T-cell (primary cell): Measurements from ENCODE around the gene AGR2. TPM values are rescaled to one million over a fixed set of nuclear protein-coding genes. Genes with fewer than 3 reads are reported as not detected.

Source experiments
- ATAC-seq, 4 experiments: fragments of 200-7000 bp in 3 of 4; fragments of 150-1000 bp in 1 of 4; cut with Tn5 transposase; replicated peaks in 1 of 4; 1 replicate in 3 of 4; 2 replicates in 1 of 4; pipeline ENCODE4 v1.10.0; 2021; ENCODE audit warnings: moderate library complexity in 3 of 4, mild to moderate bottlenecking in 2 of 4, moderate number of reproducible peaks in 1 of 4
- CTCF ChIA-PET, 2 donors: fragments of 300-600 bp; sonication (Branson Sonifier 250); formaldehyde crosslinking; loops; one replicate each; lab custom pipeline; 2022; ENCODE audit warnings: antibody characterized with exemption in 2 of 2; lab: Charles Lee
- POLR2A ChIA-PET, 2 donors: fragments of 300-600 bp; sonication (Branson Sonifier 250); formaldehyde crosslinking; loops; one replicate each; lab custom pipeline; 2022; ENCODE audit warnings: antibody characterized with exemption in 2 of 2; lab: Charles Lee
- DNase-seq, 35 experiments: peaks; one replicate each; pipeline versions ENCODE4 v3.0.0 to v3.0.0-alpha.2; 2013 to 2023
- H3K27ac ChIP-seq: one replicate; pipeline ENCODE4 v1.5.1; 2013; ENCODE audit warnings: low read length
- H3K27me3 ChIP-seq, 2 experiments: replicated peaks in 1 of 2; 1 replicate in 1 of 2; 2 replicates in 1 of 2; pipeline versions ENCODE4 v1.6.1 to v1.7.0; 2013; ENCODE audit warnings: low read length in 1 of 2, mixed read lengths in 1 of 2; ENCODE audit not compliant: control insufficient read depth in 2 of 2, insufficient read depth in 2 of 2; ENCODE audit errors: extremely low read depth in 1 of 2
- H3K36me3 ChIP-seq, 2 donors: 1 replicate in 1 of 2; 2 replicates in 1 of 2; pipeline versions ENCODE4 v1.6.1 to v1.7.0; 2013; ENCODE audit warnings: low read length in 1 of 2; ENCODE audit not compliant: control insufficient read depth in 2 of 2, insufficient read depth in 1 of 2; ENCODE audit errors: extremely low read depth in 1 of 2
- H3K4me1 ChIP-seq, 2 experiments: 1 replicate in 1 of 2; 2 replicates in 1 of 2; pipeline versions ENCODE4 v1.6.1 to v1.7.0; 2013; ENCODE audit warnings: low read length in 2 of 2, mixed read lengths in 1 of 2; ENCODE audit not compliant: insufficient read depth in 2 of 2, control insufficient read depth in 1 of 2; ENCODE audit errors: extremely low read depth in 1 of 2
- H3K4me3 ChIP-seq, 2 donors: 1 replicate in 1 of 2; 2 replicates in 1 of 2; pipeline versions ENCODE4 v1.5.1 to v1.7.0; 2013; ENCODE audit warnings: mild to moderate bottlenecking in 2 of 2, low read length in 1 of 2, moderate library complexity in 1 of 2; ENCODE audit not compliant: control insufficient read depth in 1 of 2; ENCODE audit errors: extremely low read depth in 1 of 2
- H3K9me3 ChIP-seq: 2 replicates; pipeline ENCODE4 v1.7.0; 2013
- H3K27ac Mint-ChIP-seq, 2 donors: one replicate each; pipeline ENCODE4 v1.8.0; 2020 to 2021; ENCODE audit warnings: mild to moderate bottlenecking in 2 of 2, mixed read lengths in 2 of 2
- H3K27me3 Mint-ChIP-seq, 2 donors: one replicate each; pipeline ENCODE4 v1.8.0; 2021 to 2022; ENCODE audit warnings: mixed read lengths in 2 of 2
- H3K36me3 Mint-ChIP-seq: one replicate; pipeline ENCODE4 v1.8.0; 2021; ENCODE audit warnings: mixed read lengths
- H3K4me1 Mint-ChIP-seq, 3 donors: one replicate each; pipeline ENCODE4 v1.8.0; 2020 to 2022; ENCODE audit warnings: mixed read lengths in 3 of 3, mild to moderate bottlenecking in 1 of 3
- H3K4me3 Mint-ChIP-seq, 3 donors: one replicate each; pipeline ENCODE4 v1.8.0; 2020 to 2022; ENCODE audit warnings: mild to moderate bottlenecking in 3 of 3, mixed read lengths in 3 of 3, moderate library complexity in 3 of 3
- H3K9me3 Mint-ChIP-seq, 3 donors: one replicate each; pipeline ENCODE4 v1.8.0; 2020 to 2022; ENCODE audit warnings: mixed read lengths in 3 of 3
- WGBS: methylation state at CpG from one replicate; pipeline ENCODE4 v1.1.5; 2013; ENCODE audit warnings: missing lambda C conversion rate; ENCODE audit not compliant: insufficient coverage; 5-methylcytosine and 5-hydroxymethylcytosine counted together
- total RNA-seq, 35 experiments: library from RNA in 6 of 35; stranded (reverse) in 6 of 35; fragments of 120-200 nt in 1 of 35; gene quantifications; one replicate each; pipeline versions ENCODE4 v1.2.1 to v1.2.4 and lab custom pipeline; 2013 to 2026

AGR2 gene
- total RNA-seq, 5 donors from 2014 or later (not counting 1 experiment from before 2014, with no cell fraction given) = 1.4 to 3.0 (median 2.5) TPM; not detected in 2

DNA sequence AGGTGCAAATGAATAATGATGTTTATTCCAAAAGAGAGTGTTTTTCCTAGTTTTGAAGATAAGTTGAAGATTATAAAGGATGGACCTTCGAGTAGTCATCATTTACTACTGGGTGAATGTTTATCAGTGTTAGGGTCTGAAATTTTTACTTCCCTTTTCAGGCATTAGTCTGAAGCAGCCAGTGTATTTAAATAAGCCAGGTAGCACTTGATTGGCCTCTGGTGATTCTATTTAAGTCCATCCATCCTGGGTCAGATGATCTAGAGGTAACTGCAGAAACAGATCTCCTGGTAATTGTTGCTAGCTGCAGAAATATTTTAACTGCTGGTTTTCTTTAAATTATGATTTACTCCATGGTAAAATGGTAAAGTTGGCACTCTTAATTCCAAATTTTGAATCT, 34.1 kb upstream of the AGR2 start:
- Mint-ChIP-seq H3K9me3 (no peaks in the 10 kb centered on the region), H3K4me3 (no peak overlapping the region), H3K36me3 (no peaks in the 10 kb centered on the region), H3K4me1 (no peaks in the 10 kb centered on the region), H3K27me3 (peaks cover 3 to 4% of the 10 kb centered on the region in 2 donors), H3K27ac (no peak overlapping the region)
- H3K27ac ChIP-seq = no peak overlapping the region
- no peaks in the 10 kb centered on the region for H3K27me3 ChIP-seq
- no peaks in the 10 kb centered on the region for H3K4me1 ChIP-seq
- DNase-seq = no peak
- no peak overlapping the region for H3K4me3 ChIP-seq
- ChIA-PET POLR2A (no interaction called here), CTCF (interaction anchor here in 1 of 2 donors (0.6 kb wide), 1 partner anchor 624 kb away, joined by 5 read pairs; no protein-coding TSS in a partner anchor)
- no CpG with 5 or more reads among the region's 1 CpG for WGBS
- no peak for ATAC-seq
- H3K36me3 ChIP-seq = no peaks in the 10 kb centered on the region
- no peaks in the 10 kb centered on the region for H3K9me3 ChIP-seq

DNA sequence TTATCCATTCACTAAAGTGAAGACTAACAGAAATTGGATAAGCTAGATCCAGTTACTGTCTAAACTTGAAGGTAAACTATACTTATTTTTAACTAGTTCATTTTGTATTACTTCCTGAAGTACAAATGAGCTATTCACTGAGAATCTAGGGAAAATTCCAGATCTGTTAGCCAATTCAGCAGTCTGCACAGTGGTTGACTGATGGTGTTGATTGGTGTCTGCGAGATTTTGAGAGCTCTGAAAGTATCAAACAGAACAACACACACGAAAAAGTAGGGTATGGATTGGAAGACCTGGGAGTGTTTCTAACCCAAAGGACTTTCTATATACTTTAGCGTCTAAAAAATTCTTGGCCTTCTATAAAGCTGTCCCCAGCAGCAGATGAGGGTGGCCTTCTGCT, 33.6 kb upstream of the AGR2 start:
- WGBS = no CpG with 5 or more reads among the region's 3 CpGs
- ChIA-PET CTCF (interaction anchor here in 1 of 2 donors (0.5 kb wide), 1 partner anchor 951 kb away, joined by 4 read pairs; no protein-coding TSS in a partner anchor), POLR2A (no interaction called here)
- H3K27ac Mint-ChIP-seq = no peak overlapping the region
- no peaks in the 10 kb centered on the region for H3K4me1 ChIP-seq
- no peaks in the 10 kb centered on the region for H3K36me3 Mint-ChIP-seq
- no peak overlapping the region for H3K4me3 Mint-ChIP-seq
- peaks cover 3 to 4% of the 10 kb centered on the region in 2 donors for H3K27me3 Mint-ChIP-seq
- no peak for ATAC-seq
- H3K4me3 ChIP-seq = no peak overlapping the region
- H3K36me3 ChIP-seq = no peaks in the 10 kb centered on the region
- no peaks in the 10 kb centered on the region for H3K9me3 Mint-ChIP-seq
- no peaks in the 10 kb centered on the region for H3K4me1 Mint-ChIP-seq
- no peak for DNase-seq
- no peaks in the 10 kb centered on the region for H3K9me3 ChIP-seq
- no peaks in the 10 kb centered on the region for H3K27me3 ChIP-seq
- H3K27ac ChIP-seq = no peak overlapping the region

DNA sequence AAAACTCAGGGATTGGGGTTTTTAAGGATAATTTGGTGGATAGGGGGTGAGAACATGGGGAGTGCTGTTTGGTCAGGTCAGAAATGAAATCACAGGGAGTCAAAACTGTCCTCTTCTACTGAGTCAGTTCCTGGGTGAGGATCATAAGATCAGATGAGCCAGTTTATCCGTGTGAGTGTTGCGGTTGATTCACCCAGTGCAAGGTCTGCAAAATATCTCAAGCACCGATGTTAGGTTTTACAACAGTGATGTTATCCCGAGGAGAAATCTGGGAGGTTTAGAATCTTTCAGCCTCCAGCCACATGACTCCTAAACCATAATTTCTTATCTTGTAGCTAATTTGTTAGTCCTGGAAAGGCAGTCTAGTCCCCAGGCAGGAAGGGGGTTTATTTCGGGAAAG, 31.7 kb upstream of the AGR2 start:
- H3K4me3 ChIP-seq = no peak overlapping the region
- ChIA-PET CTCF (no interaction called here), POLR2A (no interaction called here)
- WGBS = 40% methylated on average over 1 of the region's 5 CpGs
- Mint-ChIP-seq H3K4me1 (no peaks in the 10 kb centered on the region), H3K4me3 (no peak overlapping the region), H3K36me3 (no peaks in the 10 kb centered on the region), H3K27me3 (peaks cover 3 to 4% of the 10 kb centered on the region in 2 donors), H3K27ac (no peak overlapping the region), H3K9me3 (no peaks in the 10 kb centered on the region)
- no peaks in the 10 kb centered on the region for H3K36me3 ChIP-seq
- DNase-seq (no peak), ATAC-seq (no peak)
- no peaks in the 10 kb centered on the region for H3K4me1 ChIP-seq
- H3K27me3 ChIP-seq = no peaks in the 10 kb centered on the region
- H3K9me3 ChIP-seq = no peaks in the 10 kb centered on the region
- no peak overlapping the region for H3K27ac ChIP-seq

DNA sequence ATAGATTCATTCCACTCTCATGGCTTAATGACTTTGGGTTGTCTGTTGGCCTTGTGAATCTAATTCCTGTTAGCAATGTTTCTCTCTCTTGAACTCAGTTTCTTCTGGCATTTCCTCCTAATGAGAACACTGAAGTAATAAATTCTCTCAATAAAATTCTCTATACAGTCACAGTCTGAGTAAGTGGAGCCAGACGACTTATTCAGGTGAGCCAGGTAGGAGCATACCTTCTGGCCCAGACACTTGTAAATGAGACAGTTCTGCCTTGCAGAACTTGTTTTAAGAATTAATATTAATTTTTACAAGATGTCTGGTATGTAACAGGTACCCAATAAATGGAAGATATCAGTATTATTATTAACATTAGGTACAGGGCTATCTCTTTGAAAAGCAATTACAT, 28.6 kb upstream of the AGR2 start:
- no peak overlapping the region for H3K4me3 ChIP-seq
- no peaks in the 10 kb centered on the region for H3K36me3 Mint-ChIP-seq
- no peaks in the 10 kb centered on the region for H3K4me1 Mint-ChIP-seq
- H3K27me3 ChIP-seq = no peaks in the 10 kb centered on the region
- H3K36me3 ChIP-seq = no peaks in the 10 kb centered on the region
- no peaks in the 10 kb centered on the region for H3K9me3 ChIP-seq
- no peak overlapping the region for H3K4me3 Mint-ChIP-seq
- ChIA-PET POLR2A (no interaction called here), CTCF (no interaction called here)
- no peaks in the 10 kb centered on the region for H3K4me1 ChIP-seq
- H3K9me3 Mint-ChIP-seq = peaks cover 0 to 12% (median 10%) of the 10 kb centered on the region in 3 donors
- DNase-seq (no peak), ATAC-seq (no peak)
- H3K27me3 Mint-ChIP-seq = peaks cover 0 to 2% of the 10 kb centered on the region in 2 donors
- no CpG with 5 or more reads among the region's 1 CpG for WGBS
- no peak overlapping the region for H3K27ac ChIP-seq
- no peak overlapping the region for H3K27ac Mint-ChIP-seq

DNA sequence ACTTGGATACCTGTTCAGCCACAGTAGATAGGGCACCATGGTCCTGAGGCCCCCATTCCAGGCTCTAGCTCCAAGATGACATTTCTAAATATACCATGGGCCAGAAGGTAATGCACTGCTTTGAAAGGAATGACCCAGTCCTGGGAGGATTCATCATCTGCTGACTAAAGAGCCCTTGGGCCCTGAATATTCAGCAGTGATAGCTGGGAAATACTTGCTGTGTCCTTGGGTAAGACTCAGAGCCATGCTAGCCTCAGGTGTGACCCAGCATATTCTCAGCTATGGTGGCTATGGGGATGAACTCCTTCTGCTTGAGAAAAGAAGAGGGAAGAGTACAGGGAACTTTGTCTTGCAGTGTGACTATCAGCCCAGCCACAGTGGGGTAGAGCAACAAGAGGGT, 21.3 kb upstream of the AGR2 start:
- Histone ChIP-seq H3K4me1 (no peaks in the 10 kb centered on the region), H3K27me3 (peaks cover 0 to 8% of the 10 kb centered on the region in 2 experiments), H3K27ac (no peak overlapping the region), H3K36me3 (no peaks in the 10 kb centered on the region), H3K4me3 (no peak overlapping the region), H3K9me3 (no peaks in the 10 kb centered on the region)
- Mint-ChIP-seq H3K4me1 (no peaks in the 10 kb centered on the region), H3K4me3 (no peak overlapping the region), H3K27ac (no peak overlapping the region), H3K27me3 (peaks cover 12 to 16% of the 10 kb centered on the region in 2 donors), H3K9me3 (peaks cover 0 to 17% (median 10%) of the 10 kb centered on the region in 3 donors), H3K36me3 (no peaks in the 10 kb centered on the region)
- DNase-seq (no peak), ATAC-seq (no peak)
- CTCF ChIA-PET = no interaction called here
- POLR2A ChIA-PET = no interaction called here

DNA sequence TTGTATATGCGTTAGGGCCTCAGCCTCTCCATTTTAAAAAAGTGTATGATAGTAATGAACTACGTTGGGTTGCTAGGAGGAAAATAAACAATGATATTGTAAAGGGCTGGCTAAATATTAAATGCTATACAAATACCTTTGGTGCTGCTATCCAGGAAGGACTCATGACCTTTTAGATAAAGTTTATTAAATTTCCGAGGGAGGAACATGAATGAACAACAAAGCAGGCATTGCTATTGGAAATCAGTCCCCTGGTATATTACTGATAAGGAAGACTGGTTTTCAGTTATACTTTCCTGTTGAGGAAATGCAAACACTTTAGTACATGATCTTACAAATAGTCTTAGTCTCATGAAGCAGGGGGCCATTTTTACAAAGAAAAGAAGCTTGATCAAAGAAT, 17.2 kb upstream of the AGR2 start:
- Histone ChIP-seq H3K4me1 (no peaks in the 10 kb centered on the region), H3K27me3 (peaks cover 0 to 8% of the 10 kb centered on the region in 2 experiments), H3K27ac (no peak overlapping the region), H3K36me3 (no peaks in the 10 kb centered on the region), H3K9me3 (no peaks in the 10 kb centered on the region), H3K4me3 (no peak overlapping the region)
- DNase-seq = no peak
- POLR2A ChIA-PET = no interaction called here
- H3K9me3 Mint-ChIP-seq = no peaks in the 10 kb centered on the region
- peaks cover 9 to 10% of the 10 kb centered on the region in 2 donors for H3K27me3 Mint-ChIP-seq
- no peaks in the 10 kb centered on the region for H3K4me1 Mint-ChIP-seq
- no peak overlapping the region for H3K4me3 Mint-ChIP-seq
- H3K27ac Mint-ChIP-seq = no peak overlapping the region
- no peak for ATAC-seq
- no CpG with 5 or more reads among the region's 3 CpGs for WGBS
- H3K36me3 Mint-ChIP-seq = no peaks in the 10 kb centered on the region
- CTCF ChIA-PET = no interaction called here

DNA sequence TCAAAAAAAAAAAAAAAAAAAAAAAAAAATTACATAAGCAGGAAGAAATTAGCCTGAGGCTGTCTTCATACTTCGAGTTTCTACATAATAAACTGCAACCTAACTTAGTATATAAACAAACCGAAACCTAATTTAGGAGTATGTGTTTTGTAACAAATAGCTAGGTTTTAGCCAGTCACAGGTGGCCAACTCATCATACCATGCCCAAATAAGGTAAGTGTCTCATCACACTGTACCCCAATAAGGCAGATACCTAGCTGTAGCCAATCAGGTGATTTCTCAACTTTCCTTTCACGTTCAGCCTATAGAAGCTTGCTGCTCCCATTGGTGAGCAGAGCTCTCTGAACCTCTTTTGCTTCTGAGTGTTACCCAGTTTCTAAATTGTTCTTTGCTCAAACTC, 13.9 kb upstream of the AGR2 start:
- CTCF ChIA-PET = no interaction called here
- H3K27ac Mint-ChIP-seq = no peak overlapping the region

More for the DNA sequence above, 13.9 kb upstream of the AGR2 start:
- Mint-ChIP-seq H3K27me3 (peaks cover 10 to 13% of the 10 kb centered on the region in 2 donors), H3K4me3 (no peak overlapping the region), H3K36me3 (no peaks in the 10 kb centered on the region), H3K4me1 (no peaks in the 10 kb centered on the region), H3K9me3 (no peaks in the 10 kb centered on the region)
- Histone ChIP-seq H3K27ac (no peak overlapping the region), H3K9me3 (no peaks in the 10 kb centered on the region), H3K36me3 (no peaks in the 10 kb centered on the region), H3K4me1 (no peaks in the 10 kb centered on the region), H3K4me3 (no peak overlapping the region), H3K27me3 (peaks cover 0 to 2% of the 10 kb centered on the region in 2 experiments)
- no peak for ATAC-seq
- DNase-seq = no peak
- WGBS = 86% methylated on average over 1 of the region's 3 CpGs
- POLR2A ChIA-PET = interaction anchor here in 1 of 2 donors (0.7 kb wide), 1 partner anchor 476 kb away, joined by 4 read pairs; no protein-coding TSS in a partner anchor
